ENCODE results near the gene NUP188.

Gene NUP188

GRCh38 chr9:129012893-129013448 lies 65.5 kb downstream of the NUP188 start:
- TF ChIP-seq, protein P1, sequence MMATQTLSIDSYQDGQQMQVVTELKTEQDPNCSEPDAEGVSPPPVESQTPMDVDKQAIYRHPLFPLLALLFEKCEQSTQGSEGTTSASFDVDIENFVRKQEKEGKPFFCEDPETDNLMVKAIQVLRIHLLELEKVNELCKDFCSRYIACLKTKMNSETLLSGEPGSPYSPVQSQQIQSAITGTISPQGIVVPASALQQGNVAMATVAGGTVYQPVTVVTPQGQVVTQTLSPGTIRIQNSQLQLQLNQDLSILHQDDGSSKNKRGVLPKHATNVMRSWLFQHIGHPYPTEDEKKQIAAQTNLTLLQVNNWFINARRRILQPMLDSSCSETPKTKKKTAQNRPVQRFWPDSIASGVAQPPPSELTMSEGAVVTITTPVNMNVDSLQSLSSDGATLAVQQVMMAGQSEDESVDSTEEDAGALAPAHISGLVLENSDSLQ (IDR thresholded peaks at IDR 0.05), result no peak
- TF ChIP-seq LEF1 (IDR thresholded peaks at IDR 0.05; ENCODE audit: borderline replicate concordance) (no peak), FOXM1 (IDR thresholded peaks at IDR 0.05; ENCODE audit: borderline replicate concordance) (no peak), ARNT (IDR thresholded peaks at IDR 0.05) (no peak), NFRKB (IDR thresholded peaks at IDR 0.05) (no peak)
- no peak for DNase-seq (ENCODE audit: extremely low spot score)
- CTCF ChIA-PET, result no interaction called here
- POLR2A ChIA-PET, result interaction anchor here (0.7 kb wide), 1 partner anchor 15 kb away, joined by 4 read pairs; the partner anchor contains the start of gene SH3GLB2

GRCh38 chr9:129013674-129014073 lies 66.2 kb downstream of the NUP188 start:
- ChIA-PET POLR2A (interaction anchor here (0.7 kb wide), 1 partner anchor 15 kb away, joined by 4 read pairs; the partner anchor contains the start of gene SH3GLB2), CTCF (no interaction called here)
- DNase-seq (ENCODE audit: extremely low spot score), result no peak
- TF ChIP-seq NFRKB (IDR thresholded peaks at IDR 0.05), result no peak
- no peak for TF ChIP-seq HDGF (IDR thresholded peaks at IDR 0.05; ENCODE audit: borderline replicate concordance)

GRCh38 chr9:129014124-129014523 lies 66.6 kb downstream of the NUP188 start:
- ChIA-PET CTCF (no interaction called here), POLR2A (interaction anchor here (1.3 kb wide), 1 partner anchor 14 kb away, joined by 4 read pairs; the partner anchor contains the start of gene SH3GLB2)
- DNase-seq (ENCODE audit: extremely low spot score), result no peak

GRCh38 chr9:129014608-129015007 lies 67.1 kb downstream of the NUP188 start:
- POLR2A ChIA-PET, result interaction anchor here (1.3 kb wide), 1 partner anchor 13 kb away, joined by 4 read pairs; the partner anchor contains the start of gene SH3GLB2
- TF ChIP-seq, protein P1 (IDR thresholded peaks at IDR 0.05), result no peak
- TF ChIP-seq HDGF (IDR thresholded peaks at IDR 0.05; ENCODE audit: borderline replicate concordance) (no peak), CTBP1 (IDR thresholded peaks at IDR 0.05; ENCODE audit: borderline replicate concordance) (no peak), LEF1 (IDR thresholded peaks at IDR 0.05; ENCODE audit: borderline replicate concordance) (no peak), TARDBP (IDR thresholded peaks at IDR 0.05) (no peak), SP1 (IDR thresholded peaks at IDR 0.05) (no peak), BHLHE40 (IDR thresholded peaks at IDR 0.05; ENCODE audit: borderline replicate concordance) (no peak), NFRKB (IDR thresholded peaks at IDR 0.05) (no peak), L3MBTL2 (conservative IDR thresholded peaks at IDR 0.05) (no peak), ELF4 (IDR thresholded peaks at IDR 0.05) (no peak), FOXM1 (IDR thresholded peaks at IDR 0.05; ENCODE audit: borderline replicate concordance) (no peak), FOXK2 (IDR thresholded peaks at IDR 0.05) (no peak), ARNT (IDR thresholded peaks at IDR 0.05) (no peak), SUZ12 (IDR thresholded peaks at IDR 0.05) (no peak), ZNF384 (IDR thresholded peaks at IDR 0.05) (no peak), FOXA1 (IDR thresholded peaks at IDR 0.05) (no peak)
- DNase-seq (ENCODE audit: extremely low spot score), result no peak
- CTCF ChIA-PET, result interaction anchor here (0.6 kb wide), 1 partner anchor 9 kb away, joined by 3 read pairs; no protein-coding TSS in a partner anchor

More at GRCh38 chr9:129014124-129014523, 66.6 kb downstream of the NUP188 start:
- TF ChIP-seq FOXK2 (IDR thresholded peaks at IDR 0.05) (no peak), TARDBP (IDR thresholded peaks at IDR 0.05) (no peak), FOXM1 (IDR thresholded peaks at IDR 0.05; ENCODE audit: borderline replicate concordance) (no peak), NFRKB (IDR thresholded peaks at IDR 0.05) (no peak), ELF4 (IDR thresholded peaks at IDR 0.05) (no peak), FOXA1 (IDR thresholded peaks at IDR 0.05) (no peak), HDGF (IDR thresholded peaks at IDR 0.05; ENCODE audit: borderline replicate concordance) (no peak)

DNA sequence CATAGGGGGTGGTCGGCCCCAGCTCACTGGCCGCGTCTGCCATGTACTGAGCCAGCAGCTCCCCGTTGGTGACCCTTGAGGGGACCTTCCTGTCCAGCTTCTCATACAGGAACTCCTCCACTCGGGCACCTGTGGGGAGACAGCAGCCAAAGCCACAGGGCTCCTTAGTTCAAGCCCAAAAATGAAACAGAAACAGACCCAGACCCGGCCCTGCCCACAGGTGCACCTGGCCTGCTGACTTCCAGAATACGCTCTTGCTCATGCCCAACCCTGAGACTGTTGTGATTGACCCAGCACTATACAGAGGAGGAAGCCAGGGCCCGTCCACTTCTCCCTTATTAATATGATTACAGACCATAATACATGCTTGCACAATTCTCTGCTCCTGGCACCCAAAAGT lies 73.6 kb downstream of the NUP188 start:
- CTCF ChIA-PET, result no interaction called here
- DNase-seq (ENCODE audit: extremely low spot score), result no peak
- TF ChIP-seq L3MBTL2 (conservative IDR thresholded peaks at IDR 0.05) (no peak), FOXA1 (IDR thresholded peaks at IDR 0.05) (no peak), BHLHE40 (IDR thresholded peaks at IDR 0.05; ENCODE audit: borderline replicate concordance) (no peak), FOXM1 (IDR thresholded peaks at IDR 0.05; ENCODE audit: borderline replicate concordance) (no peak), TARDBP (IDR thresholded peaks at IDR 0.05) (no peak), SP1 (IDR thresholded peaks at IDR 0.05) (no peak), CTBP1 (IDR thresholded peaks at IDR 0.05; ENCODE audit: borderline replicate concordance) (no peak), NFRKB (IDR thresholded peaks at IDR 0.05) (no peak), HDGF (IDR thresholded peaks at IDR 0.05; ENCODE audit: borderline replicate concordance) (no peak), ELF4 (IDR thresholded peaks at IDR 0.05) (no peak), ARNT (IDR thresholded peaks at IDR 0.05) (no peak), SUZ12 (IDR thresholded peaks at IDR 0.05) (no peak)
- TF ChIP-seq, protein P1 (IDR thresholded peaks at IDR 0.05), result no peak
- POLR2A ChIA-PET, result no interaction called here

GRCh38 chr9:129022037-129022436 lies 74.5 kb downstream of the NUP188 start:
- ChIA-PET CTCF (interaction anchor here (1.6 kb wide), 1 partner anchor 16 kb away, joined by 5 read pairs; no protein-coding TSS in a partner anchor), POLR2A (no interaction called here)
- no peak for DNase-seq (ENCODE audit: extremely low spot score)
- TF ChIP-seq SP1 (IDR thresholded peaks at IDR 0.05) (no peak), CTBP1 (IDR thresholded peaks at IDR 0.05; ENCODE audit: borderline replicate concordance) (no peak), ZNF384 (IDR thresholded peaks at IDR 0.05) (no peak), ARNT (IDR thresholded peaks at IDR 0.05) (no peak), FOXA1 (IDR thresholded peaks at IDR 0.05) (no peak), SUZ12 (IDR thresholded peaks at IDR 0.05) (no peak), L3MBTL2 (conservative IDR thresholded peaks at IDR 0.05) (no peak), ELF4 (IDR thresholded peaks at IDR 0.05) (no peak), FOXK2 (IDR thresholded peaks at IDR 0.05) (no peak), TARDBP (IDR thresholded peaks at IDR 0.05) (no peak), HDGF (IDR thresholded peaks at IDR 0.05; ENCODE audit: borderline replicate concordance) (no peak), NFRKB (IDR thresholded peaks at IDR 0.05) (no peak), LEF1 (IDR thresholded peaks at IDR 0.05; ENCODE audit: borderline replicate concordance) (no peak), FOXM1 (IDR thresholded peaks at IDR 0.05; ENCODE audit: borderline replicate concordance) (no peak), BHLHE40 (IDR thresholded peaks at IDR 0.05; ENCODE audit: borderline replicate concordance) (no peak)
- TF ChIP-seq, protein P1 (IDR thresholded peaks at IDR 0.05), result no peak

All from HEK293T (cell line).